Raji (cell line): ENCODE data around the gene PCDHGB2.

ENCODE experiments used
- POLR2A ChIP-seq: IDR thresholded peaks from 2 replicates; pipeline ENCODE4 v1.6.1; 2011; ENCODE audit warnings: low read depth, low read length, control low read depth; ENCODE audit not compliant: insufficient read depth

Gene PCDHGB2

DNA sequence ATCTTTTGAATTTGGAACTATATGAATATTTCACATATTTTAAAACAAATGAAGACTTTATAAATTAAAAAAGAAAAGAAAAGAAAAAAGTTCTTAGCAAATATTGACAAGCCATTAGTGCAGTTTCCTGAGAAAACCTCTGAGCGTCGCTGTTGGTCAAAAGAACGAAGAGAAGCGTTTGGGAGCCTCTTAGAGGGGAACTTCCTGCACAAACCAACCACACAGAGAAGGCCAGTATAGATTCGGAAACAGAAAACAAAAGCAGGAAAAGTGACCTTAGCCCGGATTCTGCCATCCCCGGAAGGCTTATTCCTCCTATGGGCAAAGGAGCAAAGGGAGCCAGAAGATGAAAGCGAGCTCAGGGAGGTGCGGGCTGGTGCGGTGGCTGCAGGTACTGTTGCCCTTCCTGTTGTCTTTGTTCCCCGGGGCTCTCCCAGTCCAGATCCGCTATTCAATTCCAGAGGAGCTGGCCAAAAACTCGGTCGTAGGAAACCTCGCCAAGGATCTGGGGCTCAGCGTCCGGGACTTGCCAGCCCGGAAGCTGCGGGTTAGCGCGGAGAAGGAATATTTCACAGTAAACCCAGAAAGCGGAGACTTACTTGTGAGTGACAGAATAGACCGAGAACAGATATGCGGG is at the start of gene PCDHGB2:
Gene PCDHGB2 (plus strand): TSS at position 205 of the 637 bp plus-strand sequence. CDS start 142 bp downstream, at position 347.
- no peak for TF ChIP-seq POLR2A

DNA sequence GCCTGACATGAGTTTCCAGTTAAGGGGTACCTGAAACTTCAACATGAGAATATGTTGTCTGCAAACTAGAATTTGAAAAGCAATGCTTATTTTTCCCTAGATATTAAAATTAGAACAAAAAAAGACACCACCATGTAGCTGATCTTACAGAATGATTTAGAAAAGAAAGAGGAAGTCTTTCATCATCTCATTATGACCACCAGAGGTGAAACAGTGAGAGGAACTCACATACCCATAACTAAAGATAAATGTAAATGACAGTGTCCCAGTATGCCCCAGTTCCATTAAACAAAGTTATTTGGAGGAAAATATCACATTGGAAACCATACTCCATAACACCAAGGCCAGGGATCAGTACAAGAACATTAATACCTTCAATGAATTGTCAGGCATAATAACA is 46.1 kb upstream of the PCDHGB2 start:
- no peak for TF ChIP-seq POLR2A

DNA sequence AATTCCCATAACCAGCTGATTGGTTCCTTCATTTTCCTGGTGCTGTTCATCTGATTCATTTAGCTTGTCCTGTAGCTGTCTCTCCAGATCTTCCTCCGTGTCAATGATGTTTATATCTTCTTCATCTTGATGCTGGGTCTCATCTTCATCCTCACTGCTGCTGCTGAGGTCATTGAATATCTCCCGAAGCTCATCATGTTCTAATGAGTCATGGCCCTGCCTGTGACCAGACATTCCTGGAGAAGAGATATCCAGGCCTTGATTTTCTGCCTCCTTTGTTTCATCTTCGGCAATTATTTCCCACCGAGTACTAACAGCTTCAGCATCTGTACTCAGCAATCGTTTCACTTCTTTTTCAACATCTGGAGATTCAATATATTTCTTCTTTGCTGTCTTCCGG is 40.6 kb upstream of the PCDHGB2 start:
- TF ChIP-seq POLR2A = no peak

DNA sequence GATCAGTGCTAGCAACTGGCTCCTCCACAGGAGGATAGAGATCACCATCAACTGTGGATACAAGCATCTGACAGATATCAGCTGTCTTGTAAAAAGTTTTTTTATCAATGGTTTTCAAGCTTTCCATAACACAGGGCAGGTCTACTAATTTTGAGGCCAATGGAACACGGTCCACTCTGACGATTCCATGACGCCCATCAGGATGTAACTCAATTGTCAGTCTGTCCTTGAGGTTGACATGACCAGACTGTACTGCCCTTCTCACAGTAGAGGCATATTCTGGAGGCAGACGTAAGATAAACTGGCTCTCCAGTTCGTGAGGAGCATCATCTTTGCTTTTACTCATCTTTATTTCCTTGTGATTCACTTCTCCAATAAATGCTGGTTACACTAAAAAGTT is 40.1 kb upstream of the PCDHGB2 start:
- no peak for TF ChIP-seq POLR2A

DNA sequence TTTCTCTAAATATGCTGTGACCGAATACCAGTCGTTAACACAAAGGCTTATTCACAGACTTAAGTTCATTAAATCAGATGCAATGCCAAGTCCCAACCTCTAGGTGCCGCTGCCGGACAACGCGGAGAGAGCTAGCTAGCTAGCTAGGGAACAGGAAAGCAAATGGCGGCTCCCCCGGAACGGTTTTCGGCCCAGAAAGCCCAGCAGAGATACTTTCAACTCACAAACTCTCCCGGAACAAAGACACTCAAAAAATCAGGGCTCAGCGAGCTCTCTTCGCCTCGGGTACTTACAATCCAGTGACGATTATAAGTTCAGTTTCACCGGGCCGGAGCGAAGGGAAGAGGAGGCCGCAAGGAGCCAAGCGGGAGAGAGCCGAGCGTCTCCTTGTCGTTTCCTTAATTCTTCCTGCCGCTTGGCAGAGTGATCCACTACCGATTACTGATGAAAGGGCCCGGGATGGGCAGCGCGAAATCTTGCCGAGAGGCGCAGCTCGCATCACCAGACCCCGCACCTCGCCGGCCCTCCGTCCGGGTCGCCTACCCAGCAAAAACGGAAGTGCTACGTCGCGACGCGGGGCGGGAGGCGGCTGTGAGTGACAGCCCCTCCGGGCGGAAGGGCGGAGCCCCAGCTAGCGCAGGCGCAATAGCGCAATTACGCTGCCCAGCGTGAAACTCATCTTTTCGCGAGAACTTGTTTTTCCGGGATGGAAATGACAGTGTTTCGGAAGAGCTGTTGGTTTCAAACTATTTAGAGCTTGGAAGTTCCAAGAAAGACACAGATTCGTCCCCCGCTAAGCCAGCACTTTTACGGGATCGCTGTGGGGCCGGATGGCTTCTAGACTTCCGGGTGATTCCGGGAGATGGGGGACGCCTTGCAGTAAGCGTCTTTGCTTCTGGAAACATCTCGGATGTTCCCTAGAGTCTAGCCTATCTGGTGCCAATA is 39.3 kb upstream of the PCDHGB2 start, which contains the start of gene TAF7:
Gene TAF7 (minus strand): TSS at position 560 of the 945 bp plus-strand sequence. CDS start 740 bp downstream, outside the sequence.
- peak; percentile 97 for TF ChIP-seq POLR2A

DNA sequence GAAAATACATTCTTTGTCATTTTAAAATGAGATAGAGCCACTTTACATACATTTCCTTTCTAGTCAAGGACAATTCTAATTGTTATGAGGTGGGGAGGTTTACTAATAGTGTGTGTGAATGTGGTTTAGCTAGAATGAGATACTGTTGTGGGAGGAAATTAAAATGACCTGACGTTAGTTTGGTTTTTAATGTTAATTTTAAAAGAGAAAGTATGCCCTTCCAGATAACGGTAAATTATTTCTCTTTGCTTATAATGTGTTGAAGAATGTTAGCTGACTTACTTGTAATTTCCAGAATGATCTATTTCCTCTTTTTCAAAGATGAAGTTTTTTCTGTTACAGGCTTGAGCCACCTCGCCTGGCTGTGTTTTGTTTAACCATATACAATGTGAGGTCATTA is 37.5 kb upstream of the PCDHGB2 start:
- no peak for TF ChIP-seq POLR2A

DNA sequence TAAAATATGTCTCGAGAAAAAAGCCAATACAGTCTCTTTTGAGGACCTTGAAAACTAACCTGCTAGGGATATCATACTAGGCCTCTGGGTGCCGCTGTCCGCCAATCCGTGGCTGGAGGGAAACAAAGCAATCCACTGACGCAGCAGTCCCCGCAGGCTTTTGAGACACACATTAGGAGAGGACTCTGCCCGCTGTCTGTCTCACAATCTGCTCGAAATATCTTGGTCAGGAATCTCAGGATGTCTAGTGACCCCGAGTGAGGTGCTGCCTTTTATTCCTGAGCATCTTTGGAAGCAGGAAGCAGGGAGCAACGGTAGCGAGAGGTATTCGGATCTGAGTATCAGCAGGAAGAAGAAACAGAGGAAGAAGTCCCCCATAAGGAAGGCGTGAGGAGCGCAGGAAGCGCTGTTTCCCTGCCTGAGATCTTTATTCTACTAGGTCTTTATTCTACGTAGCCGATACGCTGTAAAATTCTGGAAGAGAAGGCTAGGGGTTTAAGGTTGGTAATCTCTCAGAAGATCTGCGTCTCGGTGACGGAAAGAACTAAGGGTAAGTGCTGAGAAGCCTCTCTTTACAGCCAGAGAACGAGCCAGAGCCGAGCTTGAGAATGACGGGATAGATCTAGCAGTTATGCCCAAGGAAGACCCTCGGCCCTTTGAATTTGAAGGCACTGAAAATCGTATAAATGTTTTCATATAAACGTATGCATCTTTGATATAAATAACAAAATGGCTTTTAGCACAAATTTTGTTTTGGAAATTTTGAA is 33.5 kb upstream of the PCDHGB2 start:
- TF ChIP-seq POLR2A = no peak

DNA sequence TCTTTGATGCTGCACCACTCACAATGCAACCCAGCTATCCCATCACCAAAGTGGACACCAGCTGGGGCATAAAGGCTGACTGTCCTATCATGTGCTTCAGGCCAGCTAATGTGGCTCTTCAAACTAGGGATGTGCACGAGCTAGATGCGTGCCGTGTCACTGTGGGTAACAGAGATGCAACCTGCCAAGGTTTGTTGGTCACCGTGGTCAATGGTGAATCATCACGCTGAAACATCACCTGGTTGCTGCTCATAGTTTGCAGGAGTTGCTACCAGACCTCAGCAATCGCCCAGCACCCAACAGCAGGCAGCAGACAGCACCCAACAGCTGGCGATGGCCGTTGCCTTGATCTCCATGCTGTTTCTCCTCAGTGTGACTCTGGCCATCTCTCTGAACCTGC is 31.6 kb upstream of the PCDHGB2 start:
- no peak for TF ChIP-seq POLR2A

DNA sequence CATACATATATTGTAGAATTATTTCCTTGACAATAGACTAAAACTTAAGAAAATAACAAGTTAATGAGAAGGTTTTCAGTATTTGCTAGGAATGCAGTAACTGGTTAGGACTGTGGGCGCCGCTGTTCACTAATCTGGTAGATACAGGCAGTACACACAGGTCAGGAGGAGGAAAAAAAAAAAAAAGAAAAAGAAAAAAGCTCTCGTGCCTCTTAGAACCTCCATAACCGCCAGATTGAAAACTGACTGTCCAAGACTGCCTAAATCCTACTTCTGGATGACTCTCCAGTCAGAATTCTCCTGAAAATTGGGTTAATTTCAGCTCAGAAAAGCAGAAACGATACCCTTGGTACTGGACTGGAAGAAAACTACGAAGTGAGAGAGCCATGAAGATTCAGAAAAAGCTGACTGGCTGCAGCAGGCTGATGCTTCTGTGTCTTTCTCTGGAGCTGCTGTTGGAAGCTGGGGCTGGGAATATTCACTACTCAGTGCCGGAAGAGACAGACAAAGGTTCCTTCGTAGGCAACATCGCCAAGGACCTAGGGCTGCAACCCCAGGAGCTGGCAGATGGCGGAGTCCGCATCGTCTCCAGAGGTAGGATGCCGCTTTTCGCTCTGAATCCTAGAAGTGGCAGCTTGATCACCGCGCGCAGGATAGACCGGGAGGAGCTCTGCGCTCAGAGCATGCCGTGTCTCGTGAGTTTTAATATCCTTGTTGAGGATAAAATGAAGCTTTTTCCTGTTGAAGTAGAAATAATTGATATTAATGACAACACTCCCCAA is 29.3 kb upstream of the PCDHGB2 start, which contains the start of gene PCDHGA1:
Gene PCDHGA1 (plus strand): TSS at position 216 of the 782 bp plus-strand sequence.
- TF ChIP-seq POLR2A = no peak

DNA sequence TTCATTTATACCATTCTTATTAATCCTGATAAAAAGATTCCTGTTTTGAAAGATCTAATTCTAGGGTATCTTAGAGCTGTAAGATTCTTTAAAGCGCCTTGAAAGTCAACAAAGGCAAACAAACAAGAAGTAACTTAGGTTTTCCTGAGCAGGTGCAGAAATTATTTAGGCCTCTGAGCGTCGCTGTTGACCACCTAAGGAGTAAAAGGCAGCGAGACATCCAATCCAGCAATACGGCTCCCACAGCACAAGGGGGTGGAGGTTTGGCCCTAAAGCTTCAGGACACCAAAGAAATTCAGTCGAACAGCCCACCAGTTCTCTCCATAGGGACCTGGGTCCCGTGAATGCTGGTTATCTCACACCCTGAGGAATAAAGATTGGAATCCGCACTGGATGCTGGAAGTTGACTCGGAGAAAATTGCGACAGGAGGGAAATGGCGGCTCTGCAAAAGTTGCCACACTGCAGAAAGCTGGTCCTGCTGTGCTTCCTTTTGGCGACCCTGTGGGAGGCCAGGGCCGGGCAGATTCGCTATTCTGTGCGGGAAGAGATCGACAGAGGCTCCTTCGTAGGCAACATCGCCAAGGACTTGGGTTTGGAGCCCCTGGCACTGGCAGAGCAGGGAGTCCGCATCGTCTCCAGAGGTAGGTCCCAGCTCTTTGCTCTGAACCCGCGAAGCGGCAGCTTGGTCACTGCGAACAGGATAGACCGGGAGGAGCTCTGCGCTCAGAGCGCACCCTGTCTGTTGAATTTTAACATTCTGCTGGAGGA is 21.1 kb upstream of the PCDHGB2 start, which contains the start of gene PCDHGA2:
Gene PCDHGA2 (plus strand): TSS at position 223 of the 769 bp plus-strand sequence.
- TF ChIP-seq POLR2A = no peak

DNA sequence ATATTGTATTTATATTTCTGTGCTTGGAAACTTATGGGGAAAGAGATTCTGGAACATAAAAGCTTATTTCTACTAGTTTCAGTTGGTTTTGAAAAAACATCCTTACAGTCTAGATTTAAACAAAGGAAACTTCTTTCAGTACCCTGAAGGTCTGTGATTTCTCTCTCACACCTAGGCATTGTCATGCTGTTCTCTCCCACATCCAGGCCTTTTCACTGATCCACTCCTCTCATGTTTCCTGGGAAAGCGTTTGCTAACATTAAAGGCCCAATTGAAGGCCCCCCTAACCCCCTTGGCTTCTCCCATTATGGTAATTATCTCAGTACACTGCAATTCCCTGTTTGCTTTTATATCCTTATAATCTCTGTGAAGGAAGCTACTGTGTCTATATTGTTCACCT is 17.0 kb upstream of the PCDHGB2 start:
- TF ChIP-seq POLR2A = no peak

DNA sequence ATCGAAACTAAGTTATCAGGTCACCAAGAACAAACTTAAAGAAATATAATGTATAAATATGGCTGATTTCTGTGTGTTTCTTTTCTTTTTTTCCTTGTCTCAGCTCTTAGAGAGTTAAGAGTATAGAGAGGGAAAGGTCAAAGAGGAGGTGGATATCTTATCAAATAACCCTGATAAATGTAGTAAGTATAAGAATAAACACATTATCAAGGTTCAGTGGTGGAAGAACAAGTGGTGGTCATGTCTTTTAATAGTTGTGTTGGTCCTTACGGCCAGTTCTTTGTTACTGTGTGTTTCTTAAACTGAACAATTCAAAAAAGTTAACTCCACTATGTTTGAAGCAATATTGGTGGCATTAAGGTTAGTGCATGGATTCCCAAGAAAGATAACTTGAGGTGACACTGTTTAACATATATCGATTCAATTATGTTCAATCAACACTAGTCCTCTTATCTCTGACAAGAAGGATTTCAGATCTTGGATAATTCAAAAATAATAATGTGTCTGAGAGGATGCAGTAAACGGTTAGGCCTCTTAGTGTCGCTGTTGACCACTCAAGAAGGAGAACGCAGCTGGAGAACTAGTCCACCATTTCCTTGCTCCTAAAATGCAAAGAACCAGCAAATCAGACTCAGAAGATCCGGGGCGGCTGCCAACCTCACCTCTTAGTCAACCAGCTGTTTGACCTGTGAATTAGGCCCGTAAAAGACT is 16.4 kb upstream of the PCDHGB2 start, which contains the start of gene PCDHGA3:
Gene PCDHGA3 (plus strand): TSS at position 588 of the 711 bp plus-strand sequence. CDS start 205 bp downstream, outside the sequence.
- TF ChIP-seq POLR2A = no peak

DNA sequence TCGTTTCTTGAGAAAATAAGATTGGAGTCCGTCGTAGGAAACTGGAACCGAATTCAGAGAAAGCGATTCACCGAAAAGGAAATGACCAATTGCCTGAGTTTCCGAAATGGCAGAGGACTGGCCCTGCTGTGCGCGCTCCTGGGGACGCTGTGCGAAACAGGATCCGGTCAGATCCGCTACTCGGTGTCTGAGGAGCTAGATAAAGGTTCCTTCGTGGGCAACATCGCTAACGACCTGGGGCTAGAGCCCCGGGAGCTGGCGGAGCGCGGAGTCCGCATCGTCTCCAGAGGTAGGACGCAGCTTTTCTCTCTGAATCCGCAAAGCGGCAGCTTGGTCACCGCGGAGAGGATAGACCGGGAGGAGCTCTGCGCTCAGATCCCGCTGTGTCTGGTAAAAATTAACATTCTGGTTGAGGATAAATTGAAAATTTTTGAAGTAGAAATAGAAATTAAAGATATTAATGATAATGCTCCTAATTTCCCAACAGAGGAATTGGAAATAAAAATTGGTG is 15.8 kb upstream of the PCDHGB2 start:
- TF ChIP-seq POLR2A = no peak

DNA sequence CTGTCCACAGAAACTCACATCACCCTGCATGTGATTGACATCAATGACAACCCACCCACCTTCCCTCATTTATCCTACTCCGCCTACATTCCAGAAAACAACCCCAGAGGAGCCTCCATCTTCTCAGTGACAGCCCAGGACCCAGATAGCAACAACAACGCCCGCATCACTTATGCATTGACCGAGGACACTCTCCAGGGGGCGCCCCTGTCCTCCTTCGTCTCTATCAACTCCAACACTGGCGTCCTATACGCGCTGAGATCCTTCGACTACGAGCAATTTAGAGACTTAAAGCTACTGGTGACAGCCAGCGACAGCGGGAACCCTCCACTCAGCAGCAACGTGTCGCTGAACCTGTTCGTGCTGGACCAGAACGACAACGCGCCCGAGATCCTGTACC is 14.5 kb upstream of the PCDHGB2 start:
- no peak for TF ChIP-seq POLR2A
